Stimulated activated CD4-positive, alpha-beta T cell treated with anti-CD3 and anti-CD28 coated beads, Interleukin-1b, Interleukin-23, amount 100 ng/mL, for 4 hours (primary cell): ENCODE data around the gene KDM4C.

Experiments used
- DNase-seq, 2 donors: peaks; one replicate each; pipeline ENCODE4 v3.0.0-alpha.2; 2020; ENCODE audit warnings: low read depth in 2 of 2

The KDM4C gene

GRCh38 chr9:7211657-7212056 lies 453.9 kb downstream of the KDM4C start:
- DNase-seq: no peak

DNA sequence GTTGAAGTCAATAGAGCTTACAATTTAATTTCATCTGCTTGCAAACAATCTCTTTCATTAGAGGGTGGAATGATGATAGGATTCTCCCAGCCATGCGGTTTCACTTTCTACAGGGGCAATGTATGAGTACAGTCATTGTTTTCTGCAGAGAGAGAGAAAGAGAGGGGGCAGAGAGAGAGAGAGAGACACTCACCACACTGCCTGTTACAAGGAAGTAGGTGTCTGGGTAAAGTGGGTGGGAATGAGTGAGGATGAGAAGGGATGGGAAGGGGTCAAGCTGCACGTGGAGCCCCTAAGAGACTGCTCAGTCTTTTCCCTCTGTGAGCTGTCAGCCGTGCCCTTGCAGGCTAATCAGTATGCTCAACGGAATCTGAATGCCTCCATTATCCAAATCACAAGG lies 454.3 kb downstream of the KDM4C start:
- DNase-seq: no peak

GRCh38 chr9:7216004-7216841 lies 458.4 kb downstream of the KDM4C start:
- no peak for DNase-seq

DNA sequence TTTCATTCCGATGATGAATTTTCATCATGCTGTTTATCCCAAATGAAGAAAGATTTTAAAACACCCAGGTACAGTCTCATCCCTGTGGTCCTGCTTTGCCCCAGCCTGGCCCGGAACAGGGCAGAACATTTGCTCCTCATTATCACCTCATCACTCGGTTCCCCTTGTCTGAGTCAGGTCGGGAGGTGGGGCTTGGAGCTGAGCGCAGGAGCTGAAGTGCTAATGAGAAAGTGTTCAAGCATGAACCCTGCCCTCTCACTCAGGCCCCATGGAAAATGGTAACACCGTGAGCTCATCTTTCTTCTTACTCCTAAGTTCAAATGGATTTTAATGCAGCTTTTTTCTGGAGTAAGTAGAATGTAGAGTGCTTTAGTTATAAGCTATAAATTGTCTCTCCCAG lies 466.2 kb downstream of the KDM4C start:
- no peak for DNase-seq
